Measurements from ENCODE around the gene HACD2.

DNA sequence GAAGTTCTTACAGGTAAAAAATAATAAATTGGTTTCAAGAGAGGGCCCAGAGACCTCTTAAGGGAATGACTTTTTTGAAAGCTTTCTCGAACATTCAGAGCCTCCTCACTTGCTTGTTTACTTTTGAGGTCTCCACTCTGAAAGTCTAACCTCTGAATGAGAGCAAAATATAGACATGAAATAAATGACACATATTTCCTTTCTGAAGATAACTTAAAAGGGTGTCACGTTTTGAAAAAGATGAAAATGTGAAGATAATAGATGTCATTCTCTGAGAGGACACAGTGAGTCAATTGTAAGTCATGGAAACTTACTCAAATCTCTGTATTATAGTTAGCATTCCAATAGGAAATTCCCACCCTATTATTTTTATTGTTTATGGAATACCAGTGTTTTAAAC, 44.6 kb downstream of the HACD2 start:
- TF ChIP-seq, protein P1, sequence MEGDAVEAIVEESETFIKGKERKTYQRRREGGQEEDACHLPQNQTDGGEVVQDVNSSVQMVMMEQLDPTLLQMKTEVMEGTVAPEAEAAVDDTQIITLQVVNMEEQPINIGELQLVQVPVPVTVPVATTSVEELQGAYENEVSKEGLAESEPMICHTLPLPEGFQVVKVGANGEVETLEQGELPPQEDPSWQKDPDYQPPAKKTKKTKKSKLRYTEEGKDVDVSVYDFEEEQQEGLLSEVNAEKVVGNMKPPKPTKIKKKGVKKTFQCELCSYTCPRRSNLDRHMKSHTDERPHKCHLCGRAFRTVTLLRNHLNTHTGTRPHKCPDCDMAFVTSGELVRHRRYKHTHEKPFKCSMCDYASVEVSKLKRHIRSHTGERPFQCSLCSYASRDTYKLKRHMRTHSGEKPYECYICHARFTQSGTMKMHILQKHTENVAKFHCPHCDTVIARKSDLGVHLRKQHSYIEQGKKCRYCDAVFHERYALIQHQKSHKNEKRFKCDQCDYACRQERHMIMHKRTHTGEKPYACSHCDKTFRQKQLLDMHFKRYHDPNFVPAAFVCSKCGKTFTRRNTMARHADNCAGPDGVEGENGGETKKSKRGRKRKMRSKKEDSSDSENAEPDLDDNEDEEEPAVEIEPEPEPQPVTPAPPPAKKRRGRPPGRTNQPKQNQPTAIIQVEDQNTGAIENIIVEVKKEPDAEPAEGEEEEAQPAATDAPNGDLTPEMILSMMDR (IDR thresholded peaks at IDR 0.05; ENCODE audit: insufficient read depth, low read depth, low read length), result no peak
- TF ChIP-seq EZH2 (IDR thresholded peaks at IDR 0.05; ENCODE audit: insufficient read depth, low read length), result no peak
